Astrocyte (in vitro differentiated cells and primary cell): ENCODE measurements around the gene CHD3. TPM values are rescaled to one million over a fixed set of nuclear protein-coding genes. Genes with fewer than 3 reads are reported as not detected.
A peak's percentile ranks its signal among the peaks of the same experiment; 100 is the strongest.

Experiments used
- DNase-seq: peaks from one replicate; pipeline ENCODE4 v3.0.0-alpha.2; 2010; ENCODE audit warnings: low read depth
- FAIRE-seq: peaks from 2 replicates; lab custom pipeline; 2011; peaks lifted over from hg19 to GRCh38; lab: Jason Lieb, UNC
- H2AFZ ChIP-seq: 2 replicates; pipeline ENCODE4 v1.6.0; 2012; ENCODE audit warnings: low read depth, low read length, inconsistent platforms
- H3K27ac ChIP-seq: 2 replicates; pipeline ENCODE4 v1.5.1; 2011; ENCODE audit warnings: low read depth, low read length, inconsistent platforms
- H3K27me3 ChIP-seq: 2 replicates; pipeline ENCODE4 v1.6.0; 2011; ENCODE audit warnings: low read length, inconsistent platforms; ENCODE audit not compliant: insufficient read depth
- H3K36me3 ChIP-seq: 2 replicates; pipeline ENCODE4 v1.5.1; 2011; ENCODE audit warnings: low read length, inconsistent platforms; ENCODE audit not compliant: insufficient read depth
- H3K4me1 ChIP-seq: 2 replicates; pipeline ENCODE4 v1.5.1; 2011; ENCODE audit warnings: low read length, inconsistent platforms; ENCODE audit not compliant: insufficient read depth
- H3K4me2 ChIP-seq: 2 replicates; pipeline ENCODE4 v1.6.0; 2012; ENCODE audit warnings: low read length, inconsistent platforms
- H3K4me3 ChIP-seq: 2 replicates; pipeline ENCODE4 v1.5.1; 2011; ENCODE audit warnings: low read depth, mild to moderate bottlenecking, low read length, inconsistent platforms; ENCODE audit not compliant: insufficient read depth
- H3K79me2 ChIP-seq: 2 replicates; pipeline ENCODE4 v1.6.0; 2012; ENCODE audit warnings: mild to moderate bottlenecking, low read length, inconsistent platforms; ENCODE audit not compliant: insufficient read depth
- H3K9ac ChIP-seq: 2 replicates; pipeline ENCODE4 v1.6.0; 2012; ENCODE audit warnings: mild to moderate bottlenecking, low read length, inconsistent platforms
- H3K9me3 ChIP-seq: 2 replicates; pipeline ENCODE4 v1.5.1; 2012; ENCODE audit warnings: low read depth, mild to moderate bottlenecking, low read length, inconsistent platforms; ENCODE audit not compliant: insufficient read depth
- H4K20me1 ChIP-seq: 2 replicates; pipeline ENCODE4 v1.6.0; 2012; ENCODE audit warnings: low read length, inconsistent platforms; ENCODE audit not compliant: insufficient read depth
- H3K27ac Mint-ChIP-seq: one replicate; pipeline ENCODE4 v1.8.0; 2021; ENCODE audit warnings: mild to moderate bottlenecking, mixed read lengths; ENCODE audit not compliant: unreplicated experiment
- H3K27me3 Mint-ChIP-seq: one replicate; pipeline ENCODE4 v1.8.0; 2021; ENCODE audit warnings: low read depth, mixed read lengths; ENCODE audit not compliant: unreplicated experiment
- H3K36me3 Mint-ChIP-seq: one replicate; pipeline ENCODE4 v1.8.0; 2021; ENCODE audit warnings: low read depth, mixed read lengths; ENCODE audit not compliant: unreplicated experiment
- H3K4me1 Mint-ChIP-seq: one replicate; pipeline ENCODE4 v1.8.0; 2021; ENCODE audit warnings: low read depth, mixed read lengths; ENCODE audit not compliant: unreplicated experiment
- H3K4me3 Mint-ChIP-seq: one replicate; pipeline ENCODE4 v1.8.0; 2021; ENCODE audit warnings: mild to moderate bottlenecking, moderate library complexity, mixed read lengths; ENCODE audit not compliant: unreplicated experiment
- H3K9me3 Mint-ChIP-seq: one replicate; pipeline ENCODE4 v1.8.0; 2021; ENCODE audit warnings: mild to moderate bottlenecking, mixed read lengths; ENCODE audit not compliant: unreplicated experiment
- EZH2 ChIP-seq: IDR thresholded peaks from 2 replicates; pipeline ENCODE4 v1.6.1; 2012; ENCODE audit warnings: mild to moderate bottlenecking, low read length, inconsistent platforms; ENCODE audit not compliant: insufficient read depth
- total RNA-seq: library from RNA; stranded (reverse); gene quantifications from 2 replicates; pipeline ENCODE4 v1.2.1, GENCODE V29; 2021
- TF ChIP-seq, protein P1 (sequence below): IDR thresholded peaks from 2 replicates; pipeline ENCODE4 v1.5.1; 2011; ENCODE audit warnings: low read depth, mild to moderate bottlenecking, inconsistent platforms, low read length, moderate library complexity; ENCODE audit not compliant: insufficient read depth

Gene CHD3
- total RNA-seq, 1 donor from 2014 or later: 111 TPM

DNA sequence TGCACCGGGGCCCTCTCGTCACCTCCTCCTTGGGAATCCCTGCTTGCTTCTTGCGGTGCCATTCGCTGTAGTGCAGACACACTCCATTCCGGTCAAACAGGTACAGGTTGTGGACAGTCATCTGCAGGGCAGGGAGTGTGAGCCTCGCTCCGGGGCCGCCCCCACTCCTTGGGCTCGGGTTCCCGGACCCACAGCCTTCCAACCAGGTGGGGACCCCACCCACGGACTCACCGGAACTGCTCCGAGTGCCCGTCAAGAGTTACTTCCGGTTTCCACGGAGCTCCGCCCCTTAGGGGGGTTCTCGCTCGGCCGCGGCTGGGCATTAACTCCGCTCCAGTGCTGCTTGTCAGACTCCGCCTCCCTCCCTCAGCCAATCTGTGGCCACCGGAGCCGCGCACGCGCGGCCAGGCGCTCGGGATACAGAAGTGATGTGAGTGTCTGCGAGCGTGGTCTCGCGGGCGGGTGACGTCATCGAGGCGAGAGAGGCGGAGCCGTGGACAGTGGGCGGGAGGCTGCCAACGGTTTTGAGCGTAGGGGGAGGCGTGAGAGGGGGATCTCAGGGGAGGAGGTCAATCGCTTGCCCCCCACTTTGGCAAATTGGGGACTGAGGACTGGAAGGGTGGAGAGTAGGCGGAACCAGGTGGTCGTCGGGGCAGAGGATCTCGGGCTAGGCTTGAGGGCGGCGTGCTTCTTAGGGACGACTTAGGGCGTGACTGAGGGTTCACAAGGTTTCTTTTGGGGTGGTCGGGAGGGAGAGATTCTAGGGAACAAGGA is 43.3 kb downstream of the CHD3 start, which contains the start of the genes CNTROB and TRAPPC1:
CNTROB (plus strand) TSS at position 498 of the 774 bp plus-strand sequence. CDS start 874 bp downstream, outside the sequence.
TRAPPC1 (minus strand) TSS at position 238 of the 774 bp plus-strand sequence; CDS start at position 121, 117 bp downstream.
- H3K36me3 ChIP-seq: peaks cover 6% of the 10 kb centered on the region
- peak within 1 kb of the TSS; percentile 96 for H3K4me2 ChIP-seq
- Mint-ChIP-seq H3K36me3 (peaks cover 21% of the 10 kb centered on the region), H3K27ac (peak within 1 kb of the TSS; percentile 90), H3K27me3 (peaks cover 23% of the 10 kb centered on the region), H3K4me1 (peaks cover 14% of the 10 kb centered on the region), H3K4me3 (peak within 1 kb of the TSS; percentile 95), H3K9me3 (peaks cover 5% of the 10 kb centered on the region)
- H2AFZ ChIP-seq: peak within 1 kb of the TSS; percentile 91
- peaks cover 19% of the 10 kb centered on the region for H3K4me1 ChIP-seq
- DNase-seq: peak; percentile 94
- H4K20me1 ChIP-seq: peaks cover 28% of the 10 kb centered on the region
- TF ChIP-seq, protein P1, sequence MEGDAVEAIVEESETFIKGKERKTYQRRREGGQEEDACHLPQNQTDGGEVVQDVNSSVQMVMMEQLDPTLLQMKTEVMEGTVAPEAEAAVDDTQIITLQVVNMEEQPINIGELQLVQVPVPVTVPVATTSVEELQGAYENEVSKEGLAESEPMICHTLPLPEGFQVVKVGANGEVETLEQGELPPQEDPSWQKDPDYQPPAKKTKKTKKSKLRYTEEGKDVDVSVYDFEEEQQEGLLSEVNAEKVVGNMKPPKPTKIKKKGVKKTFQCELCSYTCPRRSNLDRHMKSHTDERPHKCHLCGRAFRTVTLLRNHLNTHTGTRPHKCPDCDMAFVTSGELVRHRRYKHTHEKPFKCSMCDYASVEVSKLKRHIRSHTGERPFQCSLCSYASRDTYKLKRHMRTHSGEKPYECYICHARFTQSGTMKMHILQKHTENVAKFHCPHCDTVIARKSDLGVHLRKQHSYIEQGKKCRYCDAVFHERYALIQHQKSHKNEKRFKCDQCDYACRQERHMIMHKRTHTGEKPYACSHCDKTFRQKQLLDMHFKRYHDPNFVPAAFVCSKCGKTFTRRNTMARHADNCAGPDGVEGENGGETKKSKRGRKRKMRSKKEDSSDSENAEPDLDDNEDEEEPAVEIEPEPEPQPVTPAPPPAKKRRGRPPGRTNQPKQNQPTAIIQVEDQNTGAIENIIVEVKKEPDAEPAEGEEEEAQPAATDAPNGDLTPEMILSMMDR: no peak
- TF ChIP-seq EZH2: no peak
- no peaks in the 10 kb centered on the region for H3K9me3 ChIP-seq
- no peaks in the 10 kb centered on the region for H3K27me3 ChIP-seq
- FAIRE-seq: no peak
- H3K79me2 ChIP-seq: peaks cover 47% of the 10 kb centered on the region
- H3K27ac ChIP-seq: peak within 1 kb of the TSS; percentile 93
- peak within 1 kb of the TSS; percentile 94 for H3K9ac ChIP-seq
- peak within 1 kb of the TSS; percentile 90 for H3K4me3 ChIP-seq

DNA sequence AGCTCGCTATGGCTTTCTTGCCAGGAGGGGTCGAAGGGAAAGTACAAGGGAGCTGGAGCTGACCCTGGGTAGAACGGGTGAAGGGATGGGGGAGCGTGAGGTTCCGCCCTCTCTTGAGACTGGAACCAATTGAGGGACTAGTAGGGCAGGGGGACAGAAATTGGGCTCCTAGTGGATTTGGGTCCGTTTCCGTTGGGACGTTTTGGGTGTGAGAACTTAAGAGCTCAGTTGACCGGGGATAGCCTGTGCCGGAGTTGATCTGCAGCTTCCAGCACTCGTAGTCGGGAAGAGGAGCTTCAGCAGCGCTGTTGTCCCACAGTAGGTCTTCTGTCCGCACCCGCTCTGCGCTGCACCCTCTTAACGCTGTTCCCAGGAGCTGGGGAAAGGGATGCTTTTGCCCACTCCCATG is 43.9 kb downstream of the CHD3 start:
- H3K4me1 Mint-ChIP-seq: peaks cover 14% of the 10 kb centered on the region
- peaks cover 19% of the 10 kb centered on the region for H3K4me1 ChIP-seq
- peaks cover 5% of the 10 kb centered on the region for H3K9me3 Mint-ChIP-seq
- DNase-seq (peak; percentile 25), FAIRE-seq (no peak)
- H3K4me3 ChIP-seq: peak overlapping the region; percentile 90
- peak overlapping the region; percentile 90 for H3K27ac Mint-ChIP-seq
- peaks cover 28% of the 10 kb centered on the region for H4K20me1 ChIP-seq
- peaks cover 11% of the 10 kb centered on the region for H3K36me3 ChIP-seq
- H3K36me3 Mint-ChIP-seq: peaks cover 15% of the 10 kb centered on the region
- peak overlapping the region; percentile 96 for H3K4me2 ChIP-seq
- H3K27me3 Mint-ChIP-seq: peaks cover 17% of the 10 kb centered on the region
- peak overlapping the region; percentile 91 for H2AFZ ChIP-seq
- H3K4me3 Mint-ChIP-seq: peak overlapping the region; percentile 95
- peak overlapping the region; percentile 94 for H3K9ac ChIP-seq
- H3K79me2 ChIP-seq: peaks cover 47% of the 10 kb centered on the region
- no peak for TF ChIP-seq EZH2
- no peaks in the 10 kb centered on the region for H3K9me3 ChIP-seq
- no peaks in the 10 kb centered on the region for H3K27me3 ChIP-seq
- H3K27ac ChIP-seq: peak overlapping the region; percentile 93

DNA sequence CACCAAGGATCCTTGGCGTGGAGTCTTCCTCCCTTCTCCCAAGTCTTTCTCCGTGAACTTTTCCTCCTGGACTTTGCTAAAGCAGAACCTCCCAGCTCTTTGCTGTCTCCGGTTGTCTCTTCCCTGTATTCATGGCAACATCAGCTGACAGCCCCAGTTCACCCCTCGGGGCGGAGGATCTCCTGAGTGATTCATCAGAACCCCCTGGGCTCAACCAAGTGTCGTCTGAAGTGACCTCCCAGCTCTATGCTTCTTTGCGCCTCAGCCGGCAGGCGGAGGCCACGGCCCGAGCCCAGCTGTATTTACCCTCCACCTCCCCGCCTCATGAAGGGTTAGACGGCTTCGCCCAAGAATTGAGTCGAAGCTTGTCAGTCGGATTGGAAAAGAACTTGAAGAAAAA is 44.4 kb downstream of the CHD3 start:
- Mint-ChIP-seq H3K4me1 (peaks cover 14% of the 10 kb centered on the region), H3K9me3 (peaks cover 2% of the 10 kb centered on the region), H3K36me3 (peaks cover 12% of the 10 kb centered on the region), H3K4me3 (peak overlapping the region; percentile 95), H3K27me3 (peaks cover 13% of the 10 kb centered on the region), H3K27ac (peak overlapping the region; percentile 90)
- Histone ChIP-seq H3K4me2 (peak overlapping the region; percentile 96), H3K4me3 (peak overlapping the region; percentile 90), H3K27ac (peak overlapping the region; percentile 93), H3K9ac (peak overlapping the region; percentile 94), H3K79me2 (peaks cover 47% of the 10 kb centered on the region), H3K9me3 (no peaks in the 10 kb centered on the region), H3K36me3 (peaks cover 11% of the 10 kb centered on the region), H2AFZ (peak overlapping the region; percentile 91), H3K4me1 (peaks cover 19% of the 10 kb centered on the region), H3K27me3 (no peaks in the 10 kb centered on the region), H4K20me1 (peaks cover 28% of the 10 kb centered on the region)
- TF ChIP-seq EZH2: no peak
- TF ChIP-seq, protein P1: no peak
- no peak for FAIRE-seq
- DNase-seq: peak; percentile 23
